Right ventricle myocardium superior (tissue), 1 donor: Measurements from ENCODE around the gene CAMKMT. TPM values are rescaled to one million over a fixed set of nuclear protein-coding genes. Genes with fewer than 3 reads are reported as not detected.
"Not testable (repeated sequence)": the region's sequence is repeated elsewhere in the genome, so short reads cannot be mapped to it uniquely, and the experiment has no call there.

Source experiments
- ATAC-seq: fragments of 200-7000 bp; cut with Tn5 transposase; one replicate; pipeline ENCODE4 v1.9.1; 2020; ENCODE audit warnings: mild to moderate bottlenecking; ENCODE audit not compliant: poor library complexity
- DNase-seq: peaks from one replicate; pipeline ENCODE4 v3.0.0-alpha.2; 2020
- intact Hi-C: fragments of 100-400 bp; cut with DNase I; formaldehyde crosslinking; loops from one replicate; pipeline ENCODE4 v1.11.2; 2022
- total RNA-seq: library from RNA; stranded (reverse); fragmentation: NEBNext Ultra II Directional; extraction: Animal tissue kit (Norgen Biotek cat#: 25700); gene quantifications from one replicate; pipeline ENCODE4 v1.2.1, GENCODE V29; 2021
- donor health status: DM: no; HTN: yes; CAD: no; lungs with severe emphysema.

Gene CAMKMT
- total RNA-seq, 1 donor from 2014 or later: 5.1 TPM

- ATAC-seq (peak; percentile 96), DNase-seq (no peak)
- intact Hi-C loops: loop anchor here (2.0 to 5.0 kb wide), 2 partner anchors 238 to 475 kb away; no protein-coding TSS in a partner anchor
Observed at GRCh38 chr2:44479127-44479887, 117.6 kb downstream of the CAMKMT start.

- no peak for DNase-seq
- no peak for ATAC-seq
- intact Hi-C loops: no loop called here
Observed at GRCh38 chr2:44480068-44480467, 118.3 kb downstream of the CAMKMT start.

GRCh38 chr2:44487052-44487451, 125.3 kb downstream of the CAMKMT start:
- intact Hi-C loops: no loop called here
- ATAC-seq (no peak), DNase-seq (no peak)

- intact Hi-C loops: no loop called here
- ATAC-seq (no peak), DNase-seq (no peak)
Observed at GRCh38 chr2:44490726-44491125, 129.0 kb downstream of the CAMKMT start.

- DNase-seq (no peak), ATAC-seq (no peak)
- intact Hi-C loops: no loop called here
Observed at GRCh38 chr2:44494006-44494405, 132.3 kb downstream of the CAMKMT start.

- ATAC-seq: no peak
- DNase-seq: no peak
- intact Hi-C loops: no loop called here
Observed at GRCh38 chr2:44495035-44495434, 133.3 kb downstream of the CAMKMT start.

GRCh38 chr2:44495544-44495943, 133.8 kb downstream of the CAMKMT start:
- intact Hi-C loops: no loop called here
- ATAC-seq (no peak), DNase-seq (no peak)

- no peak for DNase-seq
- intact Hi-C loops: no loop called here
- ATAC-seq: no peak
Observed at GRCh38 chr2:44496130-44496529, 134.4 kb downstream of the CAMKMT start.

- ATAC-seq: no peak
- DNase-seq: no peak
- intact Hi-C loops: no loop called here
Observed at GRCh38 chr2:44498551-44498950, 136.8 kb downstream of the CAMKMT start.

GRCh38 chr2:44505664-44506063, 143.9 kb downstream of the CAMKMT start:
- intact Hi-C loops, ATAC-seq, DNase-seq: not testable (repeated sequence)

GRCh38 chr2:44510246-44510645, 148.5 kb downstream of the CAMKMT start:
- no peak for DNase-seq
- intact Hi-C loops: no loop called here

GRCh38 chr2:44515416-44515815, 153.7 kb downstream of the CAMKMT start:
- ATAC-seq: no peak
- intact Hi-C loops: no loop called here
- DNase-seq: no peak

More at GRCh38 chr2:44510246-44510645, 148.5 kb downstream of the CAMKMT start:
- ATAC-seq: no peak

GRCh38 chr2:44519026-44519425, 157.3 kb downstream of the CAMKMT start:
- no peak for ATAC-seq
- intact Hi-C loops: no loop called here
- DNase-seq: no peak

- no peak for DNase-seq
- ATAC-seq: no peak
Observed at GRCh38 chr2:44522846-44523245, 161.1 kb downstream of the CAMKMT start.

GRCh38 chr2:44524347-44524926, 162.7 kb downstream of the CAMKMT start:
- ATAC-seq (no peak), DNase-seq (no peak)
- intact Hi-C loops: no loop called here

More at GRCh38 chr2:44522846-44523245, 161.1 kb downstream of the CAMKMT start:
- intact Hi-C loops: no loop called here

GRCh38 chr2:44526352-44526751, 164.6 kb downstream of the CAMKMT start:
- intact Hi-C loops: no loop called here
- no peak for DNase-seq
- no peak for ATAC-seq

GRCh38 chr2:44528595-44528994, 166.8 kb downstream of the CAMKMT start:
- intact Hi-C loops: no loop called here
- ATAC-seq (no peak), DNase-seq (no peak)

- DNase-seq (no peak), ATAC-seq (no peak)
- intact Hi-C loops: no loop called here
Observed at GRCh38 chr2:44529448-44529847, 167.7 kb downstream of the CAMKMT start.

- no peak for ATAC-seq
- intact Hi-C loops: no loop called here
Observed at GRCh38 chr2:44531289-44531688, 169.5 kb downstream of the CAMKMT start.

GRCh38 chr2:44532031-44532430, 170.3 kb downstream of the CAMKMT start:
- no peak for DNase-seq
- no peak for ATAC-seq
- intact Hi-C loops: no loop called here

More at GRCh38 chr2:44531289-44531688, 169.5 kb downstream of the CAMKMT start:
- DNase-seq: no peak
